GM18508 (cell line): Measurements from ENCODE around the gene MVD.

ENCODE experiments used
- ATAC-seq: cut with Tn5 transposase; IDR thresholded peaks from one replicate; pipeline ENCODE4 v1.9.1; 2021; ENCODE audit warnings: moderate number of reproducible peaks; ENCODE audit not compliant: insufficient read depth, unreplicated experiment

Gene MVD

GRCh38 chr16:88631384-88631783, 31.5 kb downstream of the MVD start:
- ATAC-seq = no peak

DNA sequence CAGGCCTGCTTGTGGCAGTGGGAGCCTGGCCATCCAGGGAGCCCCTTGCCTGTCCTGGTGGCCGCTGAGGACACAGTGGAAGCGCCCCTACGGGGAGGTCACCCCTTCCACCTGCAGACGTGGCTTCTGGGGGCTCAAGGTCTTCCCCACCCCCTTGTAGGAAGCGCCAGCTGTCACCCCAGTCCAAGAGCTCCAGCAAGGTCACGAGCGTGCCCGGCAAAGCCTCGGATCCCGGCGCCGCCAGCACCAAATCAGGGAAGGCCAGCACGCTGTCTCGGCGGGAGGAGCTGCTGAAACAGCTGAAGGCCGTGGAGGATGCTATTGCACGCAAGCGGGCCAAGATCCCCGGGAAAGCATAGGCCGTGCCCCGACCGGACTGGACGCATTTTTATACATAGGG, 31.9 kb downstream of the MVD start:
- ATAC-seq = no peak

- no peak for ATAC-seq
Measured at GRCh38 chr16:88630433-88630832, 32.5 kb downstream of the MVD start.

DNA sequence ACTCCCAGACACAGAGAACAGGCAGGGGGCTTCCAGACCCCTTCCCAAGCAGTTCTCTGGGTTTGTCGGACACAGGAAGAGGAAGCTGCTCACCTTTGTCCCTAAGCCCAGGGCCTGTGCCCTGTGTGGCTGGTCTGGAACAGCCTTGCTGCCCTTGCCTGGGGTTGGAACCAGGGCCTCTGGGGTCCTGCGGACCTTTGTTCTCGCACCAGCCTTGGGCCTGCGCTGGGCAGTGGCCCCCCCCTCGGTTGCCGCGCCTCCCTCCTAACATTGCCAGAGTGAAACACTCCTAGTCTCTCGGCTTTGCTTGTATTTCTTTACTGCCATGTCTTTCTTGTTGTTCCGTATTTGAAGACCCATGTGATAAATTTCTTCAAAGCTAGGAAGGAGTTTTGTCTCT, 33.1 kb downstream of the MVD start:
- no peak for ATAC-seq

DNA sequence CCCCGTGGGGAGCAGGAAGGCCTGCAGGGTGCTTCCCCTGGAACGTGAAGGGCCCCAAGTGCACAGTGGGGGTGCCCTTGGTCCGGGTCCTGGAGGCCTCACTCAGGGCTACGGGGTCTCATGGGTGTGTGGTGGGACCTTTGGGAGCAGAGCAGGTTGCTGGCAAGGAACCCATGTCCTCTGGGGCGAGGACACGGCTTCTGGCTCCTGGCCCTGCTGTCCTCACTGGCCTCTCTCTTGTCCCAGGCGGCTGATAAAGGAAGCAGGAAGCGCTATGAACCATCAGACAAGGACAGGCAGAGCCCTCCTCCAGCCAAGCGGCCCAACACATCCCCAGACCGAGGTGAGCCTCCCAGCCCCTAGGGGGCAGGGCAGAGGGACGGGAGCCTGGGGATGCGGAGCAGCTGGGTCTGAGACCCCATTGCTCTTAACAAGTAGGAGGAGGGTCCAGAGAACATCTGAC, 34.3 kb downstream of the MVD start:
- ATAC-seq = no peak

DNA sequence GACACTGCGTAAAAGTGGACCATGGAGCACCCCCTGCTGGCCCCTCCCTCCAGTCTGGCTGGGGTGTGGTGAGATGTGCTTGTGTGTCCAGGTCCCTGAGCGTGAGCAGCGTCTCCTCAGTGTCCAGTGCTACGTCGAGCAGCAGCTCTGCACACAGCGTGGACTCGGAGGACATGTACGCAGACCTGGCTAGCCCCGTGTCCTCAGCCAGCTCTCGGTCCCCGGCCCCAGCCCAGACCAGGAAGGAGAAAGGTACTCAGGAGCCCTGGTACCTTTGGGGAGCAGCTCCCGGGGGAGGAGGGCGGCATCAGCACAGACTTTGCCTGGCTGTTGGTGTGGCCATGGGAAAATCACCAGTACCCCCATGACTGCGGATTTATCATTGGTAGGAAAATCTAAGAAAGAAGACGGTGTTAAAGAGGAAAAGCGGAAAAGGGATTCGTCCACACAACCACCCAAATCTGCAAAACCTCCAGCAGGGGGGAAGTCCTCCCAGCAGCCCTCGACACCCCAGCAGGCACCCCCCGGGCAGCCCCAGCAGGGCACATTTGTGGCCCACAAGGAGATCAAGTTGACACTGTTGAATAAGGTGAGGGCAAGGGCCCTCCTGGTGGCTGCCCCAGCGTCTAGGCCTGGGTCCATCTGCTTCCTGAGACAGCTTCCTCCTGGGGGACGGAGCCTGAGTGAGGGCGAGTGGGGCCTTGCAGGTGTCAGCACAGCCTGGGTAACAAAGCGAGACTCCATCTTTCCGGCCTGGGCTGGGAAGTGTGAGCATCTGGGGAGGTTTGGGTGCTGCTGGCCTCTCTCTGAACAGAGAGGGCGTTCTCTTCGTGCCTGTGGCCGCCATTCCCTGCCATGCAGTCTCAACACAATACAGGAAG, 35.1 kb downstream of the MVD start:
- ATAC-seq = no peak

DNA sequence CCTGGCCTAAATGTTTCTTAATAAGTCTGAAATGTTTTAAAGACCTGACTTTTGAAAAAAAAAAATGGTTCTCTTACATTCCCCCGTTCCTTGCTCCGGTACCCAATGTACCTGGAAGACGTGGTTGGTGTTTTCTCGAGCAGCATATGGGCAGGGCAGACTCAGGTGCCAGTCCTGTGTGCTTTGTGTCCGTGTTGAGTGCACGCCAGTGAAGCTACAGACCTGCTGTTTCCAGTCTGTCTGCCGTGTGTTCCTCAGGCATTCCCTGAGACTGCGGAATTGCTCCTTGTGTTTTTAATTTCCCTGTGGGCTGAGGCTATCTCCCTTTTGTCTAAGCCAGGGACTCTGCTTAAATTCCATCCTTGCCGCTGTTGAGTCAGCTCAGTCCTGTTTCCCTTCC, 36.2 kb downstream of the MVD start:
- ATAC-seq = no peak

- no peak for ATAC-seq
Measured at GRCh38 chr16:88624977-88625576, 37.8 kb downstream of the MVD start.

DNA sequence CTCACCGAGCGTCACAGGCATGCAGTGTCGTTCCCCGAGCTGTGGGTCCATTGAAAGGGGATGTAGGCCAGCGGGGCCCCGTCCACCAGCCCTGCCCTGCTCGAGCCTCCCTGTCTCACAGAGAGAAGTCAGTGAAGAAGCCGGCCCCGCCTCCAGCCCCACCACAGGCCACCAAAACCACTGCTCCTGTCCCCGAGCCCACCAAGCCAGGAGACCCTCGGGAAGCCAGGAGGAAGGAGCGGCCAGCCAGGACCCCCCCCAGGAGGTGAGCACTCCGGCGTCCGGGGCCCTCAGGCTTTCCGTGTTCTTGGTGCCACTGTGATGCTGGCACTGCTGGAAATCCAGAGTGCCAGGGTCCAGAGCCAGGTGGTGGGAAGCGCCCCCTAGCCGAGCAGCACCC, 38.4 kb downstream of the MVD start:
- no peak for ATAC-seq

DNA sequence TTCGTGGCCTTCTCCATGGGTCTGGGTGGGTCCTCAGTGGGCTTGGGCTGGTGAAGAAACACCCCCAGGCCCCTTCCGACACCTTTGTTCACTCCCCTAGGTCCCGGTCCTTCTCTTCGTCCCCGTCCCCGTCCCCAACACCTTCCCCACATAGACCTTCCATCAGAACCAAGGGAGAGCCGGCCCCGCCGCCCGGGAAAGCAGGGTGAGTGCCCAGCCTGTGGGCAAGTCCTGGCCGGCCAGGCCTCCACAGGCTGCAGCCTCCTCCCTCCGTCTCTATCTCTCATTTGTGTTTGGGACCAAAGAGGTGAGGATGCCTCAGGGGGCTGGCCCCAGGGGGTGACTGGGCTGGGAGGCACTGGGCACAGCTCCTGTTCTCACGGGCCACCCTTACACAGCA, 39.0 kb downstream of the MVD start:
- ATAC-seq = no peak

- no peak for ATAC-seq
Measured at GRCh38 chr16:88622866-88623265, 40.0 kb downstream of the MVD start.

- no peak for ATAC-seq
Measured at GRCh38 chr16:88622125-88622524, 40.8 kb downstream of the MVD start.

DNA sequence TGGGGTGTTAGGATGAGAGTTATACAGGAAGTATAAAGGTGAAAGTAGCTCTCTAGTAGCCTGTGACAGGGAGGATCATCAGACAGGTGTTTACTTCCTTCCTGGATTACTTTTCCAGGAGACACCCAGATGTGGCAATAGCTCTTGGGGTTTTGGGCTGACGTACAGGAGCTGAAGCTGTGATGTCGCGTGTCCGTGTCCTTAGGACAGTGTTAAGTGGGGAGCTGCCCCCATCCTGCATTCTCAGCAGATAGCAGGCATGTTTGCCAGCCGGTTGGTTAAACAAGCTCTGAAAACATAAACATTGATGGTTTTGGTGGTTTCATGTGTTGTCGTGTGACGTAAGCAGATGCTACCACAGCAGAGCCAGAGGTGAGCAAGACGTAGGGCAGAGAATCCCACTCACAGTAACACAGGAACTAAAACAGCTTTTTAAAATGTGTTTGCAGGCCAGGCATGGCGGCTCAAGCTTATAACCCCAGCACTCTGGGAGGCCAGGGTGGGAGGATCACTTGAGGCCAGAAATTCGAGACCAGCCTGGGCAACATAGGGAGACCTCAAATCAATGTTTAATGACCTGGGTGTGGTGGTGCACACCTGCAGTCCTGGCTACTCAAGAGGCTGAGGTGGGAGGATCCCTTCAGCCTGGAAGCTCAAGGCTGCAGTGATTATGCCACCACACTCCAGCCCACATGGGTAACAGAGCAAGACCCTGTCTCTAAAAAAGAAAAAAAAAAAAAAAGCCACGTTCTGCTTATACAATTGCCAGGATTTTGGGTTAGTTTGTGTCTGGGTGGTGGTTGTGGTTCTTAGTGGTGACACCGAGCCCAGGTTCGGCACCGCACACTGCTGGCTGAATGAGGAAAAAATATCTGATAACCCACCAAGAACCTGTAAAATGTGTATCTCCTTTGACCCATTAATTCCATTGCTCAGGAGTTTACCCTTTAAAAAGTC, 42.8 kb downstream of the MVD start:
- ATAC-seq = no peak

DNA sequence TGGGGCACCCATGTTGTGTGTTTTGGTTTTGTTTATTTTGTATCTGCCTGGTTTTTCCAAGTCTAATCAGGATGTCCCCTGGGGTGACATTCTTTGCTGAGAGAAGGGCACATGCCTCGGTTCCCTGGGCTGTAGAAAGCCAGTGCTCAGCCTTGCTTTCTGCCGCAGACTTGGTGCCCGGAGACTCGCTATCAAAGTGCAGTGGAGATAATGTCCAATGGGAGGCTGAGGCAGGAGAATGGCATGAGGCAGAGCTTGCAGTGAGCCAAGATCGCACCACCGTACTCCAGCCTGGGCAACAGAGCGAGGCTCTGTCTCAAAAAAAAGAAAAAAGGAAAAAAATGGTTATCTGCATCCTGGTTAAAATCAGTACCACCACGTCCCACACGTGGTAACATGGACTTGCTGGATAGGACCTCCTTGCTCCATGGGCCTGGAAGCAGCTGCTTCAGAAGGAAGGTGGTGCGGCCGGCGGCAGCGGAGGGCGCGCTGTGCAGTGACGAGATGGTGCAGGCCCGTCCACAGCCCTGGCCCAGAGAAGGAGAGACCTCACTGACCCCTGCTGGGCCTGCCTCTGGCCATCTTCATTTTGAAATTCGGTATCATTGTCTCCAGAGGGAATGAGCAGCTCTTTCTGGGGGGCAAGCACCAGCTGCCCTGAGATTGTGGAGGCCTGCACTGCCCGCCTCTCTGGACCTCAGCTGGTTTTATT, 43.8 kb downstream of the MVD start:
- no peak for ATAC-seq

DNA sequence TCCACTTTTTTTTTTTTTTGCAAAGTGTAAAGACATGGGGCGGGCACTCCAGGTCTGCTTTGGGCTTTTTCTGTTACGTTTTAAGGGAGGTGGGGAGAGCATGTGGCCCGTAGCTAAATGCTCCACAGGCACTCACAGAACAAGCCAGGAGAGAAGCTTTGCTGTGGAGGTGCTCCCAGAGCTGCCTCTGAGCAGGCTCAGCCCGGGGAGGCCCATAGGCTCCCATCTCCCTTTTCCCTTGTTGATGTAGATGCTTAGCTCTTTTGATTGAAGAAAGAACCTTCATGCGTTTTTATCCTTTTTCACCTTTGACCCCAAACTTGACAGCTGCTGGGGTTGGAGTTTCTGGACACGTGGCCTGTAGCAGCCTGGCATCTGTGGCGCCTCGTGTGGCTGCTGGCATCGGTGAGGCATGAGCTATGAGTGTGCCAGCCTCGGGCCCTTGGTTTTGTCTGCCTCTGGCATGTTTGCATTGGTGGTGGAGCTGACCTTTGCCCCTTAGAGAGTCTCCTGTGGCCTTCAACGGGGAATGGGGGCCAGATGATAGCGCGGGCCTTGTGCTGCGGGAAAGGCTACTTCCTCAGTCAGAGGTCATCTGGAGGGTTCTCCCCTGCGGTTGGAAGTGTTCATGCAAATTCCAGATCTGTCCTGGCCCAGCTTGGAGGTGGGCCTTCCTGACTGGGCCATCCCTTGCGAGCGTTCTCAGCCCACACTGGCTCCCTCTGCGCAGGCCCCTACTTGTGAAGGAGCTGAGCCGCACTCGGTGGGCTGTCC, 44.5 kb downstream of the MVD start:
- ATAC-seq = no peak

DNA sequence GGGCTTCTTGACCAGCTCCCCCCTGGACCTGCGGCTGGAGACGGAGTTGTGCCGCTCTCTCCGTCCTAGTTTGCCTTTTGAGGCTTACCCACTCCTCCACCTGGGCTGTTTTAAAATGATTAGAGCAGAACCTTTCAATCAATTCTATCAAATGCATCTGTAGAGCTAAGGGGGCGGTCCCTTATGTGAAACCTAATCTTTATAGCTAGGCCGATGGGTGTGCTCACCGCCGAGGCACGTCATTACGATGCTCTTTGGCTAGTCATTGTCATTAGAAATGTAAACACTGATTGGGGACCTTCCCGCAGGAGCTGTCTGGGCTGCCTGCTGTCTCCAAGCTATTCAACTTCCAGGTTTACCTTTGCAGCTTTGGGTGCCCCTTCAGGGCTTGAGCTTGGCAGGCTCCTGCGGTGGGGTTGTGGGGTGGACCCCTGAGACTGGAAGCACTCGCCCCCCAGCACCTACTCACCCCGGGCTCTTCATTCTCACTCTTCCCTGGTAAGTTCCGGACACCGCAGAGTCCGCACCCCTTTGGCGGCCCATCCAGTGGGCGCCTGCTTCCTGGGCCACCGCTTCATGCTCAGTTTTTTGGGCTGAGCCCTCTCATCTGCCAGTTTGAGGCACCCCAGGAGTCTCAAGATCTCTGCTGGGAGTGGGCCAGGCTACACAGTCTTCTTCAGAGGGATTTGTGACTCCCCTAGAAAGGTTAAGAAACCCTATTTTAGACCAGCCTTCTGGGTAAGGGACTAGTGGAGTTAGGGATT, 45.4 kb downstream of the MVD start:
- no peak for ATAC-seq

DNA sequence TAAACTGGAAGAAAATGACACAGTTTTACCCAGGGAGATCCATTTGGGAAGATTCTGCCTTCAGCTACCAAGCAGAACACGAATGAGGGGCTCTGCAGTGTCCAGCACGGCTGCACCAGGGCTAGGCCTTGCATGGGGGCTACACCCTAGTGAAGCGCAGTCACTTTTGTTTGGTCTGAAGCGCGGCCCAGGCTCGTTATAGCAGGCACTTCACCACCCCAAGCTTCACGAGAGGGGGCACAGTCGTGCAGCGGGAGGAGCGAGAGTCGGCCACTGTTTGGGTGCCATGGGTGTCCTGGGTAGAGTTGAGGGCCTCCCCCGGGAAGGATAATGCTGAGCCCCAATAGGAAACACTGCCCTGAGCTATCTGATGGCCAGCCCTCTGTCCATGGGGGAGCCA, 46.2 kb downstream of the MVD start:
- ATAC-seq = no peak

GRCh38 chr16:88616320-88616719, 46.6 kb downstream of the MVD start:
- ATAC-seq = no peak
